MV-4-11 (cell line): ENCODE data around the gene CASKIN1.
"Not testable (repeated sequence)": the region's sequence is repeated elsewhere in the genome, so short reads cannot be mapped to it uniquely, and the experiment has no call there.

ENCODE experiments used
- DNase-seq: peaks from one replicate; lab custom pipeline; 2025; lab: John Stamatoyannopoulos, UW

Gene CASKIN1

DNA sequence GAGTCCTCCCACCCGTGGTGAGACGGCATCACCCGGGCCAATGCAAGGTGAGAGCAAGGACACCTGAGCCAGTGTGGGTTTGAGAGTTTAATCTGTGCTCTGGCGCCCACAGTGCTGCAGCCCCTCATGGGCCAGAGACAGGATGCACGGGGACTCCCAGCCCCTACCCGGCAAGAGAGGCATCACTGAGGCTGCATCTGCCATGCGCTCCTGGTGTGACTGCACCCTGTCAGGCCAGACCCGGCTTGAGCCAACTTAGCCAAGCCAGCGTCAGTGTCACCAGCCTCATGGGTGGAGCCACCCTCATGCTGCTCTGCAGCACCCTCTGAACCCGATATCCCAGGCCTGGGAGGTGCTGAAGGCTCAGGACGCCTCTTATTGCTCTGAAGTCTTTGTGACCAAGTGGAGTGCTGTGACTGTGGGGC lies 15.5 kb upstream of the CASKIN1 start:
- DNase-seq = no peak

DNA sequence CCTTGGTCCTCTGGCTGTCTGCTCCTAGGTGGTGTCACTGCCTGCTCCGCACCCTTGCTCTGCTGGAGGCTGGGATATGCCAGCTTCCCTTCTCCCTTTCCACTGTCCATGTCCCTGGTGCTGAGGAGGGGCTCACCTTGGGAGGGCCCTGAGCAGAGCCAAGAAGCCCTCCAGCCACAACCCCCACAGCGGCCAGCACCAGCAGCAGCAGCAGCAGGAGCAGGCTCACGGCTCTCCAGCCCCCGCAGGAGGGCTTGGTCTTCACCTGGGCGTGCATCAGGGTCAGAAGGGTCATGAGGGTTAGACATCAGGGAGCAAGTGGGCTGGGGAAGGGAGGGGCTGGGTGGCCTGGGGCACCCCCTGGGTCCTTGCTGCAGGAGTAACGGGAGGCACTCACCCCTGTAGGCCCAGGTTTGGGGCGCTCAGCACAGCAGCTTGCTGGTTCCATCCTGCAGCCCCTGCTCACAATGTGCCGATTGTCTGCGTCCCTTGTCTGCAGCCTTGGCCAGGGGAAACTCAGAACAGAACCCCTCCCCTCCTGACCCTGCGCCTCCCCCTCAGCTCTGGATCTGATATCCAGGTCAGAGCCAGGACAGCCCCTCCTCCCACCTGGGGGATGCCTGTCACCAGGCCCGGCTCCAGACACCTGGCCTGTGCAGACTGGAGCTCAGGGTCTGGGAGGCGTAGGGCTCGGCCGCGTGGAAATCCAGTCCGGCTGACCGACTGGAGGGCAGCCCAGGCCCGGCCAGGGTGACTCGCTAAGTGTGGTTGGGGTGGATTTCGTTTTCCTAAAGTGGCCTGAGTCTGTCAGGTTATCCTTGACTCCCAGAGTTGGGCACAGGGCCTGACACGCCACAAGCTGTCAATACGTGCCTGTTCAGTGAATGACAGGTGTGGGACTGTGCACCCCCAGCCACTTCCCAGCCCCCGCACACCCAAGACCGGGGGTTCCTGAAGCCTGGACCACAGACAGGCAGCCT lies 14.3 kb upstream of the CASKIN1 start, which contains the start of gene BRICD5:
Gene BRICD5, minus strand, starts transcription at position 478 of the 980 bp plus-strand sequence. Its CDS starts 30 bp downstream, at position 448.
- DNase-seq = no peak

DNA sequence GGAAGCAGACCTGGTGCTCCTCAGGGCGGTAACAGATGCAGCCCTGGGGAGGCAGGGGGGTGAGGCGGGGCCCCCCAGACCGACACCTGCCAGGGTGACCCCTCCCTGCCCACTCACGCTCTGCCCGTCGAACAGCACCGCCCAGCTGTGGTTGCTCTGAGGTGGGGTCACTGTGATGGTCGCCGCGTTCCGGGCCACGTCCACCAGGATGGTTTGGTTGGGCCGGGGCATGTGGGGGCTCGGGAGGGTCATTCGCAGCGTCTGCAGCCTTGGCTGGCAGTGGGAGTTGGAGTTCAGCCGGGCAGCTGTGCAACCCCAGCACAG lies 13.6 kb upstream of the CASKIN1 start:
- no peak for DNase-seq

DNA sequence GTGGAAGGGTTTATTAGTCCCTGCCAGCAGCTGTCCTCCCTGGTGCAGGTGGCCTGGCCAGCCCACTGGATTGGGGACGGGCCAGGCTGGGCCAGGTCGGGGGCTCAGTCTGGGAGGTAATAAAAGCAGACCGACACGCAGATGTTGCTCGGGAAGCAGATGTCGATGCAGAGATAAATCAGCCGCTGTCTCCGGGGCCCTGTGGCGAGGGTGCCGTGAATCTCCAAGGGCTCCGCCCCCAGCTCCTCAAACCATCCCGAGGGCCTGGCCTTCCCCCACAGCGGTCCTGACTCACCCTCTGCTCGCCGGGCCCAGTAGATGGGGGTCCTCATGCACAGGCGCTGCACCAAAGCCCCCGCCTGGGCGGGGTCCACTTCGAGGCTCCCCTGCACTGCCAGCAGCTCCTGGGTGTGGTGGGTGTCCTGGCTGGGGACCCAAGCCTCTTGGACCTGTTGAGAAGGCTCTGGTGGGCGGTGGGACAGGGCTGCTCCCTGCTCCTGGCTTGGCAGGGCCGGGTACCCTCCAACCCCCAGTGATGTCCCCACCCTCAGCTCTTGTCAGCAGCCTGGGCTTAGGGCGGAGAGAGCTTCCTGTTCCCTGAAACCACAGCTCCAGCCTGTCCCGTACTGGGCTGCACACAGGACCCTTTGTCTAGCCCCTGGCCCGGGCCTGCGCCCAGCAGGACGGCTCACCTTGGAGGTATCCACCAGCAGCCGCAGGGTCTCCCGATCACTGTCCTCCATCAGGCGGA lies 13.0 kb upstream of the CASKIN1 start:
- no peak for DNase-seq

DNA sequence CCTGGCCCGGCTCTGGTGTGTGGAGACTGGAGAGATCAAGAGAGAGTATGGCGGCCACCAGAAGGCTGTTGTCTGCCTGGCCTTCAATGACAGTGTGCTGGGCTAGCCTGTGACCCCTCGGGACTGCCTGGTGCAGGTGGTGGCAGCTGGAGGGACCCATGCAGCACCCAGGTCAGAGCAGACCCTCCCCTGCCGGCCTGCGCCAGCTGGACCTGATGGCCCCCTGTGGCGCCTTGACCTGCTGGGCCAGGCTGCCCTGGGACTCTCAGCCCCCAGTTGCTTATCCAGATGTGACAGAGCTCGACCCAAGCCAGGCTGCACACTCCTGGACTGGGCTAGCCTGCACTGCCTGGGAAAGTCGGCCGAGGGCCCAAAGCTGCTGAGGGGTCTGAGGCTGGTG lies 12.4 kb upstream of the CASKIN1 start:
- no peak for DNase-seq

DNA sequence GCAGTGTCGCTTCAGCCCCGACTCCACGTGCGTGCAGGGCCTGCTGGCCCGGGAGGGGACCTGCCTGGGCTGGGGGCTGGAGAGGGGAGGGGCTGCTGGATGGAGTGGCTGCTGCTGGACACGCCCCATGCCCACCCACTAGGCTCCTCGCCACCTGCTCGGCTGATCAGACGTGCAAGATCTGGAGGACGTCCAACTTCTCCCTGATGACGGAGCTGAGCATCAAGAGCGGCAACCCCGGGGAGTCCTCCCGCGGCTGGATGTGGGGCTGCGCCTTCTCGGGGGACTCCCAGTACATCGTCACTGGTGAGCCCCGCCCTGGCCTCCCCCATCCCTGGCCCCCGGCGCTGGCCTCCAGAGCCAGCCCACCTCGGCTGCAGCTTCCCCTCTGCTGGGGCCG lies 11.9 kb upstream of the CASKIN1 start:
- DNase-seq = no peak

DNA sequence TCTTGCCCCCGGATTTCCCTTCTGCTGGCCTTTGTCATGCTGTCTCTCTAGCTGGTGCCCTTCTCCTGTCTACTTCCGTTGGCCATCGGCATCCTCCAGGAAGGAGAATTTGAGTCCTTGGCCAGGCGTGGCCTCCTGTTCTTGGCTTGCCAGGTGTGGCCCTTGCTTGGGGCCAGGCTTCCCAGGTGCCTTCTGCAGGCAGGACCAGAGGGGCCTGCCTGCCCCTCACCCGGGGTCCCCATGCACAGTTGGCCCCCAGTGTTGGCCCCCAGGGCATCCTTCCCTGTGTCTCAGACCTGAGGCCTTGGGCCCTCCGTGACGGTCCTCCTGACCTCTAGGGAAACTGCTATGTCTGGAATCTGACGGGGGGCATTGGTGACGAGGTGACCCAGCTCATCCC lies 11.5 kb upstream of the CASKIN1 start:
- no peak for DNase-seq

DNA sequence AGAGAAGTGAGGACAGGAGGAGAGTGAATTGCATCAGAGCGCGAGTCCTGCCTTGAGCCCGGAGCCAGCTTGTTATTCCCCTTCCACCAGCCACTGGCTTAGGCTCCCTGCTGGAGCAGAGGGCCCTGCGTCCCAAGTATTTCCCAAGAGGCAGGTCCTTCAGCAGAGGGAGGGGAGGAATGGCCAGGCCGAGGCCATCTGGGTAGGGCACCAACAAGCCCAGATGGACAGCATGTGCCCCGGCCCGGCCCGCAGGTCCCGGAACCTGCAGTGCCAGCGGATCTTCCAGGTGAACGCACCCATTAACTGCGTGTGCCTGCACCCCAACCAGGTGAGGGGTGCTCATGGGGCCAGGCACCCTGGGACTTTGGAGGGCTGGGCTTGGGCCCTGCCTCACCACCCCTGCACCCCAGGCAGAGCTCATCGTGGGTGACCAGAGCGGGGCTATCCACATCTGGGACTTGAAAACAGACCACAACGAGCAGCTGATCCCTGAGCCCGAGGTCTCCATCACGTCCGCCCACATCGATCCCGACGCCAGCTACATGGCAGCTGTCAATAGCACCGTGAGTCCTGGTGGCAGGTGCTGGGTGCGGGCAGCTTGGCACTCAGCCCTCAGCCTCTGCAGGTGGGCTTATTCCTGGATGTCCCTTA lies 10.5 kb upstream of the CASKIN1 start:
- DNase-seq = peak; percentile 69

DNA sequence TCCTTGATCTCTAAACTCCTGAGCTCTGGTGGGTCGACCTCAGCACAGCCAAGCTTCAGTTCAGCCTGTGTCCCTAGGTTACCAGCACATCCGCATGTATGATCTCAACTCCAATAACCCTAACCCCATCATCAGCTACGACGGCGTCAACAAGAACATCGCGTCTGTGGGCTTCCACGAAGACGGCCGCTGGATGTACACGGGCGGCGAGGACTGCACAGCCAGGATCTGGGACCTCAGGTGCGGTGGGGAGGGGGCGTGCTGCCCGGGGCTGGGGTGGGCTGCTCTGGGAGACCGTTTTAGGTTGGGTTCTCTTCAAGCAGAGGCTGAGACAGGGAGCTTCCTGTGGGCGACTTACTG lies 10.0 kb upstream of the CASKIN1 start:
- no peak for DNase-seq

DNA sequence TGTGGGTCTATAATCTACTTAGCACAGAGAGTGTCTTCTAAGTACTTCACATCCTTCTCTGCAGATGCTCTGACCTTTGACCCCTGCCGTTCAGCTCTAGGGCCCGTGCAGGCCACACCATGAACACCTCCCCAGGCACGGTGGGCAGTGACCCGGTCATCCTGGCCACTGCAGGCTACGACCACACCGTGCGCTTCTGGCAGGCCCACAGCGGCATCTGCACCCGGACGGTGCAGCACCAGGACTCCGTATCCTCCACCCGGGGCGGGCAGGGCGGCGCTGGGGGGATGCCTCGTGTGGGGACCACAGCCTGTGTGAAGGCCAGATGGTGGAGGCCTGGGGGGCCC lies 9.5 kb upstream of the CASKIN1 start:
- no peak for DNase-seq

DNA sequence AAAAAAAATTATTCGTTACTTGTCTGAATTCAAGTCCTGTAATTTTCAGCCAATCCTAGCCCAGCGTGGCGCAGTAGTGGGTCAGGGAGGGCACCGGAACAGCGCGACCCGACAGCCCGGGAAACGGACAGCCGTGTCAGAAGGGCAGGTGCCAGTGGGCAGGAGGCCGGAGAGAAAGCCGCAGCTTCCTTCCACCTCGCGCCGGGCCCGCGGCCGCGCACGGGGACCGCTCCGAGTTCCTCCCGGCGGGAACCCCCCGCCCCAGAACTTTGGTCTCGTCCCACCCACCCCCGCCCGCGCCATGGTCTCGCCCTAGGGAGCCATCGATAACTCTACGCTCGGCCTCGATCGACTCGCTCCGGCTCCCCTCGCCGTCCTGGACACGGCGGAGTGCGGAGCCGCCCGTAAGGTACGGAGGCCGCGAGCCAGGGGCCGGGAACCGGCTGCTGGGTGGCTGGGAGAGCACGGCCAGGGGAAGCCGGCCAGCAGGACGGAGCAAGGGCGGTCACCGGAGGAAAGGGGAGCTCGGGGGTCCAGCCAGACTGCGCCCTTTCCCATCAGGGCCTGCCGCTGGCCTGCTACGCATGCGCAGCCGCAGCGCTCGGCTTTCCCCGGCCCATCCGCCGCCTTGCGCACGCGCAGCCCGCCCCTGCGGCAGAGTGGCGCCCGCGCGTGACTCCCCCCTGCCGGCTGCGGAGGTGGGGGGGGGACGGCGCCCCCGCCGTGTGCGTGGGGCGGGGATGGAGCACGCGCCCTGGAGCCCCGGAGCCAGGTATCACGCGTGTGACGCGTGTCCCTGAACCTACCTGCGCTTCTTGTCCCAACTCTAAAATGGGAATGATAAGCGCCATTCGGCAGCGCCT lies 8.9 kb upstream of the CASKIN1 start, which contains the start of gene MLST8:
Gene MLST8, plus strand, starts transcription at position 351 of the 863 bp plus-strand sequence. CDS start 632 bp downstream, outside the sequence.
- DNase-seq = peak; percentile 72

DNA sequence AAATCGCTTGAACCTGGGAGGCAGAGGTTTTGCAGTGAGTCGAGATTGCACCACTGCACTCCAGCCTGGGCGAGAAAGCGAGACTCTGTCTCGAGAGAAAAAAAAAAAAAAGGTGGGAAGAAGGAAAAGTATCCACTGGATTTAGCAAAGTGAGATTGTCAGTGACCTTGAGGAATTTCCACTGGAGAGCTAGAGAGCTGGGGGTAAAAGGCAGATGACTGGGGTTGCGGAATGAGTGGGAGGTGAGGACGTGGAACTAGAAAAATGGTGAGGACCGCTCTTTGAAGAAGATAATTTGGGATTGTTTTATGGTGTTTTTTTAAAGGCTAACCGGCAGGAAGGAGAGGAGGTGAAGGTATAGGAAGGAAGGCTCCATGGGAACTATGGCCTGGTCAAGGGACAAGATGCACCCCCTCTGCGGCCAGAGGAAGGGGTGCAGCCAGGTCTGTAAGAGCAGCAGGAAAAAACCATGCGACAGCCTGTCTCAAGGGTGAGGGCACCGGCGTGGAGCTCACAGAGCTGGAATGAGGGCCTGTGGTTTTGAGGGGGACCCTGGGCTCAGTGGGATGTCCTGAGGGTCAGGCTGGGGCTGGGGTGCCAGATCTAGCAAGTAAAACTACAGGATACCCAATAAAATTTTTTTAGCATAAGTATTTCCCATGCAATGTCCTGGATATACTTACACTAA lies 8.2 kb upstream of the CASKIN1 start:
- no peak for DNase-seq

DNA sequence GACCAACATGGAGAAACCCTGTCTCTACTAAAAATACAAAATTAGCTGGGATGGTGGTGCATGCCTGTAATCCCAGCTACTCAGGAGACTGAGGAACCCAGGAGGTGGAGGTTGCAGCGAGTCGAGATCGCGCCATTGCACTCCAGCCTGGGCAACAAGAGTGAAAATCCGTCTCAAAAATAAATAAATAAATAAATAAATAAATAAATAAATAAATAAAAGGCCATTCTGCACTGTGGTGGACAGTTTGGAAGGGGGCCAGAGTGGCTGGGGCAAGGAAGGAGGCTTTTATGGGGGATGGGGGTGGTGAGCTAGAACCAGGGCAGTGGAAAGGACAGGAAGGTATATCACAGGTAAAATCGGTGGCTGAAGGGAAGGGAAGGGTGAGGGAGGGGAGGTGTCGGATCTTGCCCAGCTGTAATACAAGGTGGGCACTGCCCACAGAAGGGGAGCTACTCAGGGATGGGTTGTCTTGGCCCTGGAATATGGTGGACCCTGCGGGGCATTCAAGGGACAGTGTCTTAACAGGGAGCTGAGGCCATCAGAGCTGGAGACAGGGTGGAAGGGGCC lies 6.8 kb upstream of the CASKIN1 start:
- not testable (repeated sequence) for DNase-seq

DNA sequence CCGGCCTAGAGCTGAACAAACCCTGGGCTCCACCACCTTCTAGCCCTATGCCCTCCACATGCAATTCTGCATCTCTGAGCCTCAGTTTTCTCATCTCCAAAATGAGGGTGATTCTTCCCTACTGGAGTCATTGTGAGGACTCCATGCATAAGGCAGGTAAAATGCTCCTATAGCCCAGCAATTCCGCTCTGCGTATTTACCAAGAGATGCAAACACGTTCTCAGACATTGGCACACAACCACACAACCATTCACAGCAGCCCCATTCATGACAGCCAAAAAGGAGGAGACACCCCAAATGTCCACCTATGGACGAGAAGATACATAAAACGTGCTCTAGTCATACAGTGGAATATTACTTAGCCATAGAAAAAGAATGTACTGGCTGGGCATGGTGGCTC lies 3.9 kb upstream of the CASKIN1 start:
- DNase-seq = no peak

DNA sequence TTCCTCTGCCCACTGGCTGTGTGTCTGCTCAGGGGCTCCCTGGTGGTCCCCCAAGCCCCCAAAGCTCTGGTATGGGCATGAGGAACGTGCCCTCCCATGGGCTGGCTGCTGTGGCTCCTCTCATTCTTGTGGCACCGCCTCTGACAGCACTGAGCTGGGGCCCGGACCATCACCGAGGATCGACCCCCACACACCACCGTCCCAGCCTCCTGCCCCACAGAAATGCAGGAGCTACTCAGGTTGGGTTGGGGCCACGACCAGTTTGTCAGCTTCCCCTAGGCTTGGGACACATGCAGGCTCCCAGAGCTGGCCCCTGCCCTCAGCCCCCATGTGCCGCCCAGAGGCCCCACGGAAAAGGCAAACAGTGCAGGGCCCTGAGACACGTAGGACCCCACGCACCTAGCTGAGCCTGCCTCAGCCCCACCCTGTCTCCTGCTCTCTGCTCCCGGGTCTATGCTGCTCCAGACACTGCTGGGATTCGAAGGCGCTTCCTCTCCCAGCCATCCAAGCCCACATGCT lies 3.3 kb upstream of the CASKIN1 start:
- no peak for DNase-seq

DNA sequence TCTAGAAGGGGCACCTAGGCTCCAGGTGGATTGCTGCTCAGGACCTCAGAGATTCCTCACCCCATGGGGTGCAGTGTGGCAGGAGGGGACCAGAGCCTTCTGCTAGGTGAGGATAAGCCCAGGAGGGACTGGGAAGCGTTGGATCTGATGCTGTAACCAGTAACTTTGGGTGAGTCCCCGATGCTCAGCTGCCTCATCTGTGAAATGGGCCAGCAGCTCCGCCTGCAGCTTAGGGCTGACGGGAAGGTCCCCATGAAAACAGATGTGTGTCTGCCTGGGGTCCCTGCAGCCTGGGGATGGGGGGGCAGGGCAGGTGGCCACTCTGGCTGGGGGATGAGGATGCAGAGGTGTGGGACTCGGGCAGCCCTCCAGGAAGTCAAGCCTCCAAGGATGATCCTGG lies 2.7 kb upstream of the CASKIN1 start:
- no peak for DNase-seq

DNA sequence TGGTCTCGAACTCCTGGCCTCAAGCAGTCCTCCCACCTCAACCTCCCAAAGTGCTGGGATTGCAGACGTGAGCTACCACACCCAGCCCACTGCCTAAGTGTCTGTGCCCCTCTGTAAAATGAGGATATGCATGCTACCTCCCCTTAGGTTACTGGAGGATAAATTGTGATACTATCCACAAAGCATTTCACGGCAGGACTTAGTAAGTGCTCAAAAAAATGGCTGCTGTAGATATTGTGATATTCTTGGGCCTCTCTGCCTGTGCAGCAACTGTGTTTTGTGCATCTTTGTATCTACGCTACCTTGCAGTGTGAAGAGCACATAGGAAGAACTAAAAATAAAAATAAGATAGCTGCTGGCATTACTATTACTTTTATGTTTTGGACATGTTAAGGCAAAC lies 1.9 kb upstream of the CASKIN1 start:
- DNase-seq = no peak

DNA sequence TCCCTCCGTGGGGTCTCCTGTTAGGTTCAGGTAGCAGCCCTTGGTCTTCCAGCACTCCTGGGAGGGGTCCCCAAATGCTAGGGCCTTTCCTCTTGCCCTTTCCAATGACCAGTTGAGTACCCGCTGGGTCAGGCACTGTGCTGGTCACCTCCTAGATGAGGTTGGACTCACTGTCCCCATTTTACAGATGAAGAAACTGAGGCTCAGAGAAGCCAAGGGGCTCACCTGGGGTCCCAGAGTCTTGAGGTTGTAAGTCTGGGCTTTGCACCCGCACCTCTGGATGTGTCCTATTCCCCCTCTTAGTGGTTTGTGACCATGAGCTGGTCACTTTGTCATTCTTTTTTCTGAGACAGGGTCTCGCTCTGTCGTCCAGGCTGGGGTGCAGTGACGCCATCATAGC lies 1.4 kb upstream of the CASKIN1 start:
- no peak for DNase-seq

DNA sequence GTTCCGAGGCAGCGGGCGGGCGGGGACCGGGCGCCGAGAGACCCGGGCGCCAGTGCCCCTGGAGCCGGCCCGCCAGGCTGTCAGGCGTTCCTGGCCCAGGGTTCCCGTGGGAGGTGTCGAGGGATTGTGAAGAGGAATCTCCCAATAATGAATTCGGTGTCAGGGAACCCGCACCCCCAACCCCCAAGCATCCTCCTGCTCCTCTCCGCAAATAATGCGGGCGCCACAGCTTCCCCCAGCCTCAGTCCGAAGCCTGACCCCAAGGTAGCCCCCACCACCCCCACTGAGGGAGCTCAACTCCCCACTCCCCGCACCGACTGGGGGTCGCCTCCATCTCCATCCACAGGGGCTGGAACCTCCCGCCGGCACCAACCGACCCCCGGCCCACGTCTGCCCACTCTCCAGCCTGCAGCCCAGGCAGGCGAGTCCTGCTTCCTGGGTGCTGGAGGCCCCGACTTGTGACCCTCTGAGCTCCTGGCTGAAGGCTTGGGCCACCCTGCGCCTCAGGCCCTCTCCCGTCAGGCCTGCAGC lies 641 bp upstream of the CASKIN1 start:
- no peak for DNase-seq
